GM12878 (cell line): ENCODE data around the gene ETV6. TPM values are rescaled to one million over a fixed set of nuclear protein-coding genes. Genes with fewer than 3 reads are reported as not detected.

ENCODE experiments used
- CBX3 ChIP-seq: fragments of 200-600 bp; sonication (generic); IDR thresholded peaks from 2 replicates; pipeline ENCODE4 v1.6.1; 2016; ENCODE audit warnings: low read depth, borderline replicate concordance
- CBX5 ChIP-seq: sonication (generic); IDR thresholded peaks from 2 replicates; pipeline ENCODE4 v1.6.1; 2016; ENCODE audit warnings: low read depth, moderate library complexity, mild to moderate bottlenecking, inconsistent platforms
- CUX1 ChIP-seq: IDR thresholded peaks from 2 replicates; pipeline ENCODE4 v1.6.1; 2012; ENCODE audit warnings: improper control_type of control experiment, low read depth, low read length; ENCODE audit not compliant: insufficient replicate concordance
- EED ChIP-seq: sonication (generic); IDR thresholded peaks from 2 replicates; pipeline ENCODE4 v1.6.1; 2016; ENCODE audit warnings: antibody characterized with exemption, low read depth
- GABPA ChIP-seq: IDR thresholded peaks from 2 replicates; pipeline ENCODE4 v1.6.1; 2014; ENCODE audit warnings: antibody characterized with exemption, low read depth, mild to moderate bottlenecking, inconsistent platforms
- HDAC2 ChIP-seq: fragments of 200-600 bp; sonication (generic); IDR thresholded peaks from 2 replicates; pipeline ENCODE4 v1.6.1; 2017
- NBN ChIP-seq: fragments of 450-650 bp; IDR thresholded peaks from 2 replicates; pipeline ENCODE4 v1.6.1; 2016
- NR2F1 ChIP-seq: fragments of 450-650 bp; conservative IDR thresholded peaks from 2 replicates; pipeline ENCODE4 v1.6.1; 2017; ENCODE audit warnings: mild to moderate bottlenecking
- PAX8 ChIP-seq: fragments of 450-650 bp; IDR thresholded peaks from 2 replicates; pipeline ENCODE4 v1.6.1; 2017; ENCODE audit warnings: mild to moderate bottlenecking, moderate library complexity
- SREBF1 ChIP-seq: IDR thresholded peaks from 2 replicates; pipeline ENCODE4 v1.6.1; 2012; ENCODE audit warnings: mild to moderate bottlenecking, low read length
- SREBF2 ChIP-seq: IDR thresholded peaks from 2 replicates; pipeline ENCODE4 v1.6.1; 2012; ENCODE audit warnings: mild to moderate bottlenecking, low read length
- ZNF384 ChIP-seq: IDR thresholded peaks from 2 replicates; pipeline ENCODE4 v1.6.1; 2012; ENCODE audit warnings: low read depth, mild to moderate bottlenecking, low read length, improper control_type of control experiment, borderline replicate concordance
- polyA plus RNA-seq, 11 experiments: library from polyadenylated mRNA; depleted of rRNA in 4 of 11; unstranded in 6 of 11; stranded (reverse) in 5 of 11; fragments of >200 nt; fragmentation: Nextera tagmentation in 4 of 11; fragmentation: Illumina TruSeq in 1 of 11; extraction: Ambion mirVana in 4 of 11; extraction: Trizol in 1 of 11; gene quantifications; 1 replicate in 1 of 11; 2 replicates in 10 of 11; pipeline versions ENCODE4 v1.2.1 to v1.2.3, GENCODE V29; 2011 to 2016; ENCODE audit warnings: inconsistent platforms in 2 of 11, missing spikeins in 2 of 11, low read depth in 1 of 11
- total RNA-seq, 4 experiments: library from RNA; depleted of rRNA in 3 of 4; stranded (reverse); fragments of >200 nt in 3 of 4; fragmentation: Illumina TruSeq in 1 of 4; extraction: Trizol in 1 of 4; gene quantifications; 2 replicates each; pipeline versions ENCODE4 v1.2.1 to v1.2.3, GENCODE V29; 2013 to 2021
- TF ChIP-seq, protein P1 (sequence below): fragments of 450-650 bp; IDR thresholded peaks from 2 replicates; pipeline ENCODE4 v1.6.1; 2017; ENCODE audit warnings: mild to moderate bottlenecking, moderate library complexity
- TF ChIP-seq, protein P2 (sequence below): IDR thresholded peaks from 2 replicates; pipeline ENCODE4 v1.6.1; 2012; ENCODE audit warnings: mild to moderate bottlenecking, low read depth, low read length
- TF ChIP-seq, protein P3 (sequence below): fragments of 150-350 bp; IDR thresholded peaks from 2 replicates; pipeline ENCODE4 v1.6.1; 2014; ENCODE audit warnings: mild to moderate bottlenecking, low read depth, low read length

ETV6 gene
- total and polyA plus RNA-seq, 10 of the 15 experiments (the other 5 are each of a cell fraction or from before 2014, with no cell fraction given): 6.6 to 74.8 (median 24.6) TPM

DNA sequence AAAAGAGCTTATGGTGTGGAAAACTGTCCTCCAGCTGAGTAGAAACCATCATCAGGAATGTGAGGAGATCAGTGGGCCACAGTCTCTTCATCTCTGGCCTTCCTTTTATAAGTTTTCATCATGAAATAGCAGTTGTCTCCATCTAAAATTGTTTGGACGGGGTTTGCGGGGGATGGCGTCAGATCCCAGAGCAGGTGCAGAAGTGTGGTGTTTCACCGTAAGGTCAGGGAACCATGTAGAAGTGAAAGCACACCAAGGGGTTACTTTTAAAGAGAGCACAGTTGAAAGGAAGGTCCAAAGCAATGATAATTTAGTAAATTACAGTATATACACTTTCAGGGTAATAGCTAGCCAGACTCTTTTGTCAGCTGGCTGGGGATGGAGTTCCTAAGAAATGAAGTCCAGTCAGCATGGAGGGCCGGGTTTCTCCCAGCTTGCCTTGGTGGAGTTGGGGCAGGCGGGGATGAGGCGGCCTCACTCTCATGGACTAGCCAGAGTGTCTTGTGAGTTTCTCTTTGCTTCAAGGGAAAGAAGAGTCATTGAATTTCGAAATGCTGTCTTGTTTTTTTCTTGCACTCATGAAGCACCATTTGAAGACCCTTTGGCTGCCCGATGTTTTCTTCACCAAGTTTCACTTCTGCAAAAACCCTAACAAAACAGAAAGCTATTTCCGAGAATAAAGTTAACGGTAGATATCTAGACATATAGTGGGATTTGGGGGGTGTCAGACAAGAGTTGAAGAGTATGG, 100.6 kb downstream of the ETV6 start (continued):
- TF ChIP-seq, protein P1, sequence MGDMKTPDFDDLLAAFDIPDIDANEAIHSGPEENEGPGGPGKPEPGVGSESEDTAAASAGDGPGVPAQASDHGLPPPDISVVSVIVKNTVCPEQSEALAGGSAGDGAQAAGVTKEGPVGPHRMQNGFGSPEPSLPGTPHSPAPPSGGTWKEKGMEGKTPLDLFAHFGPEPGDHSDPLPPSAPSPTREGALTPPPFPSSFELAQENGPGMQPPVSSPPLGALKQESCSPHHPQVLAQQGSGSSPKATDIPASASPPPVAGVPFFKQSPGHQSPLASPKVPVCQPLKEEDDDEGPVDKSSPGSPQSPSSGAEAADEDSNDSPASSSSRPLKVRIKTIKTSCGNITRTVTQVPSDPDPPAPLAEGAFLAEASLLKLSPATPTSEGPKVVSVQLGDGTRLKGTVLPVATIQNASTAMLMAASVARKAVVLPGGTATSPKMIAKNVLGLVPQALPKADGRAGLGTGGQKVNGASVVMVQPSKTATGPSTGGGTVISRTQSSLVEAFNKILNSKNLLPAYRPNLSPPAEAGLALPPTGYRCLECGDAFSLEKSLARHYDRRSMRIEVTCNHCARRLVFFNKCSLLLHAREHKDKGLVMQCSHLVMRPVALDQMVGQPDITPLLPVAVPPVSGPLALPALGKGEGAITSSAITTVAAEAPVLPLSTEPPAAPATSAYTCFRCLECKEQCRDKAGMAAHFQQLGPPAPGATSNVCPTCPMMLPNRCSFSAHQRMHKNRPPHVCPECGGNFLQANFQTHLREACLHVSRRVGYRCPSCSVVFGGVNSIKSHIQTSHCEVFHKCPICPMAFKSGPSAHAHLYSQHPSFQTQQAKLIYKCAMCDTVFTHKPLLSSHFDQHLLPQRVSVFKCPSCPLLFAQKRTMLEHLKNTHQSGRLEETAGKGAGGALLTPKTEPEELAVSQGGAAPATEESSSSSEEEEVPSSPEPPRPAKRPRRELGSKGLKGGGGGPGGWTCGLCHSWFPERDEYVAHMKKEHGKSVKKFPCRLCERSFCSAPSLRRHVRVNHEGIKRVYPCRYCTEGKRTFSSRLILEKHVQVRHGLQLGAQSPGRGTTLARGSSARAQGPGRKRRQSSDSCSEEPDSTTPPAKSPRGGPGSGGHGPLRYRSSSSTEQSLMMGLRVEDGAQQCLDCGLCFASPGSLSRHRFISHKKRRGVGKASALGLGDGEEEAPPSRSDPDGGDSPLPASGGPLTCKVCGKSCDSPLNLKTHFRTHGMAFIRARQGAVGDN: peak; percentile 95
- no peak for TF ChIP-seq CBX3
- TF ChIP-seq, protein P2, sequence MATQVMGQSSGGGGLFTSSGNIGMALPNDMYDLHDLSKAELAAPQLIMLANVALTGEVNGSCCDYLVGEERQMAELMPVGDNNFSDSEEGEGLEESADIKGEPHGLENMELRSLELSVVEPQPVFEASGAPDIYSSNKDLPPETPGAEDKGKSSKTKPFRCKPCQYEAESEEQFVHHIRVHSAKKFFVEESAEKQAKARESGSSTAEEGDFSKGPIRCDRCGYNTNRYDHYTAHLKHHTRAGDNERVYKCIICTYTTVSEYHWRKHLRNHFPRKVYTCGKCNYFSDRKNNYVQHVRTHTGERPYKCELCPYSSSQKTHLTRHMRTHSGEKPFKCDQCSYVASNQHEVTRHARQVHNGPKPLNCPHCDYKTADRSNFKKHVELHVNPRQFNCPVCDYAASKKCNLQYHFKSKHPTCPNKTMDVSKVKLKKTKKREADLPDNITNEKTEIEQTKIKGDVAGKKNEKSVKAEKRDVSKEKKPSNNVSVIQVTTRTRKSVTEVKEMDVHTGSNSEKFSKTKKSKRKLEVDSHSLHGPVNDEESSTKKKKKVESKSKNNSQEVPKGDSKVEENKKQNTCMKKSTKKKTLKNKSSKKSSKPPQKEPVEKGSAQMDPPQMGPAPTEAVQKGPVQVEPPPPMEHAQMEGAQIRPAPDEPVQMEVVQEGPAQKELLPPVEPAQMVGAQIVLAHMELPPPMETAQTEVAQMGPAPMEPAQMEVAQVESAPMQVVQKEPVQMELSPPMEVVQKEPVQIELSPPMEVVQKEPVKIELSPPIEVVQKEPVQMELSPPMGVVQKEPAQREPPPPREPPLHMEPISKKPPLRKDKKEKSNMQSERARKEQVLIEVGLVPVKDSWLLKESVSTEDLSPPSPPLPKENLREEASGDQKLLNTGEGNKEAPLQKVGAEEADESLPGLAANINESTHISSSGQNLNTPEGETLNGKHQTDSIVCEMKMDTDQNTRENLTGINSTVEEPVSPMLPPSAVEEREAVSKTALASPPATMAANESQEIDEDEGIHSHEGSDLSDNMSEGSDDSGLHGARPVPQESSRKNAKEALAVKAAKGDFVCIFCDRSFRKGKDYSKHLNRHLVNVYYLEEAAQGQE: no peak
- TF ChIP-seq PAX8: no peak
- no peak for TF ChIP-seq CUX1
- TF ChIP-seq, protein P3, sequence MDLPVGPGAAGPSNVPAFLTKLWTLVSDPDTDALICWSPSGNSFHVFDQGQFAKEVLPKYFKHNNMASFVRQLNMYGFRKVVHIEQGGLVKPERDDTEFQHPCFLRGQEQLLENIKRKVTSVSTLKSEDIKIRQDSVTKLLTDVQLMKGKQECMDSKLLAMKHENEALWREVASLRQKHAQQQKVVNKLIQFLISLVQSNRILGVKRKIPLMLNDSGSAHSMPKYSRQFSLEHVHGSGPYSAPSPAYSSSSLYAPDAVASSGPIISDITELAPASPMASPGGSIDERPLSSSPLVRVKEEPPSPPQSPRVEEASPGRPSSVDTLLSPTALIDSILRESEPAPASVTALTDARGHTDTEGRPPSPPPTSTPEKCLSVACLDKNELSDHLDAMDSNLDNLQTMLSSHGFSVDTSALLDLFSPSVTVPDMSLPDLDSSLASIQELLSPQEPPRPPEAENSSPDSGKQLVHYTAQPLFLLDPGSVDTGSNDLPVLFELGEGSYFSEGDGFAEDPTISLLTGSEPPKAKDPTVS: no peak
- TF ChIP-seq SREBF1: no peak
- TF ChIP-seq EED: peak; percentile 78
- no peak for TF ChIP-seq HDAC2
- 0 out of 2 replicates have a peak, but pooled peaks have one; percentile 8 for TF ChIP-seq GABPA
- TF ChIP-seq CBX5: 0 out of 2 replicates have a peak, but pooled peaks have one; percentile 26
- peak; percentile 73 for TF ChIP-seq ZNF384
- TF ChIP-seq NR2F1: peak; percentile 65; the same call in 1 of the 2 replicates
- peak; percentile 57; the same call in 1 of the 2 replicates for TF ChIP-seq NBN
- no peak for TF ChIP-seq SREBF2
